ENCODE data around the gene OBSCN.

GRCh38 chr1:228362884-228363450 is 155.1 kb downstream of the OBSCN start:
- TF ChIP-seq CTCF (IDR thresholded peaks at IDR 0.05): no peak
- no peak for TF ChIP-seq EZH2 (IDR thresholded peaks at IDR 0.05)
